ENCODE results near the gene ERN1.

DNA sequence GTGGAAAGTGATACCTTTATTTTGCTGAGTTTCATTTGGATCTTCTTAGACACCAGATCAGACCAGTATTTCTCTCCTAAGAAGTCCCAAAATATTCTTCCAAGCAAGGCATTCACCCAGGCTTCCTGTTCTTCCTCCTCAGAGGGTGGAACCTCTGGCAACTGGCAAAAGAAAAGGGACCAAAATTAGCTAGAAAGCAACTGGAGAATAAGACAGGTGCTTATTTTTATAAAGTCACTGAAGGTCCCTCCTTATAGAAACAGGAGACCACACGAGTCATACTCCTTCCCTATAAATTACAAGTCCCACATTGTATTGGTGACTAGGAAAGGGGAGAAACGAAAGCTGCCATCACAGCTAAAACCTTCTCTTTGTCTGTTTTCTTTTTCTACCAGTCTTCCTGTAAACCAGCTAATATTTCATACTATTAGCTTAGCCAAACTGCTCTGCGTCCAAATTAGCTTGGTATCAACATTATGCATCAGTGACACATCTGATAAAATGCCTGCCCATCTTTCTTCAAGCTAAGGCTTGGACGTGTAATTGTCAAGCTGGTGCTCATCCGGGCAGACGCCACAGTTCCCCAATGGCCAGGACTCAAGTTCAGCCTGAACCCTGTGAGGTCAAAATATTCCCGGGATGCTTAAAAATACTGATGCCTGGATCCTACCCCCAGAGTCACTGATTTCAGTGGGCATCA, 47.5 kb upstream of the ERN1 start:
- no peak for TF ChIP-seq CTCF (IDR thresholded peaks at IDR 0.05)
- no peak for TF ChIP-seq POLR2A (IDR thresholded peaks at IDR 0.05)
